ENCODE results near the gene ANG. TPM values are rescaled to one million over a fixed set of nuclear protein-coding genes. Genes with fewer than 3 reads are reported as not detected.
"Not testable (repeated sequence)": the region's sequence is repeated elsewhere in the genome, so short reads cannot be mapped to it uniquely, and the experiment has no call there.

ANG gene
- total RNA-seq, 1 donor from 2014 or later = 4.0 TPM

DNA sequence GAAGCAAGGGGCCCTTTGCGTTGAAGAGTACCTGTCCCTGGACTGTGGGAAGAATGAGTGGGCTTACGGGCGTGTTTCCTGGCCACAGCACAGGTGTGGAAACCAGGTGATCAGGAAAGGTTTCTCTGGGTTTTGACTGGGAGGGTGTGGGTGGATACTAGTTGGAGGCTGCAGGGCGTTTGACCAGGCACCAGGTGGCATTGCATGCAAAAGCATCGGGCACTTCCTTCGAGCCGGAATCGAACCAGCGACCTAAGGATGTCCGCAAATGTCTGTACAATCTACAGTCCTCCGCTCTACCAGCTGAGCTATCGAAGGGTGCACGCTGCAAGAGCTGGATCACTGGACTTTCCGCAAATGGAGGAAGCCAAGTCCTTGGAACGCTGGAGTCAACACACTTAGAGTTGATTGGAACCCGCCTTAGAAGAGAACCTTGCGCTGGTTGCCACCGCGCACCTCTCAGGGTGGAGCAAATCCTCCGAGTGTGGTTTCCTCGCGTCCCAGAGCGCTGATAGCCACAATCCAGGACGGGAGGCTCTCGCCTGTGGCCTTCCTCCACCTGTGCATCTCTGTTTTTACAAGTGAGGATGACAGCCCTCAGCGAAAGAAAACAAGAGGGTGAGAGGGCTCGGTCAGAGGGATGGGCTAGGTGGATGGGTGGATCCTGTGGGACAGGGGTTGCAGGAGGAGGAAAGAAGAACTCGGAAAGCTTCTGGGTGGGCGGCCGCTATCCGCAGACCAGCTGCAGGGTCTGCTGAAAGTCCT, 25.4 kb upstream of the ANG start:
- Histone ChIP-seq H4K20me1 (ENCODE audit: insufficient read depth, low read length) (no peaks in the 10 kb centered on the region), H3K27ac (ENCODE audit: low read depth, low read length) (no peak overlapping the region), H3K79me2 (ENCODE audit: insufficient read depth, low read length) (no peaks in the 10 kb centered on the region), H3K4me1 (ENCODE audit: insufficient read depth, low read length) (no peaks in the 10 kb centered on the region), H2AFZ (ENCODE audit: low read depth, low read length) (peak overlapping the region; percentile 55), H3K9ac (ENCODE audit: low read length) (no peak overlapping the region), H3K4me2 (ENCODE audit: low read length) (peak overlapping the region; percentile 50), H3K27me3 (ENCODE audit: insufficient read depth, low read length) (peaks cover 16% of the 10 kb centered on the region), H3K9me3 (ENCODE audit: insufficient read depth, low read depth, low read length) (no peaks in the 10 kb centered on the region), H3K36me3 (ENCODE audit: insufficient read depth, low read length) (no peaks in the 10 kb centered on the region), H3K4me3 (ENCODE audit: insufficient read depth, low read depth, low read length) (no peak overlapping the region)
- TF ChIP-seq, protein P1, sequence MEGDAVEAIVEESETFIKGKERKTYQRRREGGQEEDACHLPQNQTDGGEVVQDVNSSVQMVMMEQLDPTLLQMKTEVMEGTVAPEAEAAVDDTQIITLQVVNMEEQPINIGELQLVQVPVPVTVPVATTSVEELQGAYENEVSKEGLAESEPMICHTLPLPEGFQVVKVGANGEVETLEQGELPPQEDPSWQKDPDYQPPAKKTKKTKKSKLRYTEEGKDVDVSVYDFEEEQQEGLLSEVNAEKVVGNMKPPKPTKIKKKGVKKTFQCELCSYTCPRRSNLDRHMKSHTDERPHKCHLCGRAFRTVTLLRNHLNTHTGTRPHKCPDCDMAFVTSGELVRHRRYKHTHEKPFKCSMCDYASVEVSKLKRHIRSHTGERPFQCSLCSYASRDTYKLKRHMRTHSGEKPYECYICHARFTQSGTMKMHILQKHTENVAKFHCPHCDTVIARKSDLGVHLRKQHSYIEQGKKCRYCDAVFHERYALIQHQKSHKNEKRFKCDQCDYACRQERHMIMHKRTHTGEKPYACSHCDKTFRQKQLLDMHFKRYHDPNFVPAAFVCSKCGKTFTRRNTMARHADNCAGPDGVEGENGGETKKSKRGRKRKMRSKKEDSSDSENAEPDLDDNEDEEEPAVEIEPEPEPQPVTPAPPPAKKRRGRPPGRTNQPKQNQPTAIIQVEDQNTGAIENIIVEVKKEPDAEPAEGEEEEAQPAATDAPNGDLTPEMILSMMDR (IDR thresholded peaks at IDR 0.05; ENCODE audit: insufficient read depth, low read depth, low read length) = no peak
- no peak for TF ChIP-seq EZH2 (IDR thresholded peaks at IDR 0.05; ENCODE audit: insufficient read depth, low read length)
- Mint-ChIP-seq H3K27me3 (ENCODE audit: low read depth, unreplicated experiment) (peaks cover 76% of the 10 kb centered on the region), H3K27ac (ENCODE audit: unreplicated experiment) (no peak overlapping the region), H3K4me1 (ENCODE audit: low read depth, unreplicated experiment) (no peaks in the 10 kb centered on the region), H3K36me3 (ENCODE audit: low read depth, unreplicated experiment) (no peaks in the 10 kb centered on the region), H3K9me3 (ENCODE audit: unreplicated experiment) (peaks cover 5% of the 10 kb centered on the region), H3K4me3 (ENCODE audit: unreplicated experiment) (peak overlapping the region; percentile 79)
- DNase-seq (ENCODE audit: low read depth) (peak; percentile 6), FAIRE-seq (no peak)

DNA sequence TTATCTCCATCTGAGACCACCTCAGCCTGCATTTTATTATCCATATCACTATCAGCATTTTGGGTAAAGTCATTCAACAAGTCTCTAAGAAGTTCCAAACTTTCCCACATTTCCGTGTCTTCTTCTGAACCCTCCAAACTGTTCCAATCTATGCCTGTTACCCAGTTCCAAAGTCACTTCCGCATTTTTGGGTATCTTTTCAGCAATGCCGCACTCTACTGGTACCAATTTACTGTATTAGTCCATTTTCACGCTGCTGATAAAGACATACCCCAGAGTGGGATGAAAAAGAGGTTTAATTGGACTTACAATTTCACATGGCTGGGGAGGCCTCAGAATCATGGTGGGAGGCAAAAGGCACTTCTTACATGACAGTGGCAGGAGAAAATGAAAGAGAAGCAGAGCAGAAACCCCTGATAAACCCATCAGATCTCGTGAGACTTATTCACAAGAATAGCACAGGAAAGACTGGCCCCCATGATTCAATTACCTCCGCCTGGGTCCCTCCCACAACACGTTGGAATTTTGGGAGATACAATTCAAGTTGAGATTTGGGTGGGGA, 22.1 kb upstream of the ANG start:
- not testable (repeated sequence) for H2AFZ ChIP-seq (ENCODE audit: low read depth, low read length); H3K36me3 ChIP-seq (ENCODE audit: insufficient read depth, low read length); H3K9me3 ChIP-seq (ENCODE audit: insufficient read depth, low read depth, low read length); H3K9me3 Mint-ChIP-seq (ENCODE audit: unreplicated experiment); H3K4me3 Mint-ChIP-seq (ENCODE audit: unreplicated experiment); FAIRE-seq; H3K4me1 Mint-ChIP-seq (ENCODE audit: low read depth, unreplicated experiment); H3K27ac ChIP-seq (ENCODE audit: low read depth, low read length); H3K79me2 ChIP-seq (ENCODE audit: insufficient read depth, low read length); H3K4me1 ChIP-seq (ENCODE audit: insufficient read depth, low read length); H4K20me1 ChIP-seq (ENCODE audit: insufficient read depth, low read length); H3K4me2 ChIP-seq (ENCODE audit: low read length); H3K36me3 Mint-ChIP-seq (ENCODE audit: low read depth, unreplicated experiment); H3K27ac Mint-ChIP-seq (ENCODE audit: unreplicated experiment); DNase-seq (ENCODE audit: low read depth); H3K9ac ChIP-seq (ENCODE audit: low read length); H3K4me3 ChIP-seq (ENCODE audit: insufficient read depth, low read depth, low read length)
- H3K27me3 Mint-ChIP-seq (ENCODE audit: low read depth, unreplicated experiment) = peaks cover 55% of the 10 kb centered on the region
- peaks cover 12% of the 10 kb centered on the region for H3K27me3 ChIP-seq (ENCODE audit: insufficient read depth, low read length)

GRCh38 chr14:20667957-20668356, 20.6 kb upstream of the ANG start:
- Mint-ChIP-seq H3K27me3 (ENCODE audit: low read depth, unreplicated experiment) (peaks cover 41% of the 10 kb centered on the region), H3K4me1 (ENCODE audit: low read depth, unreplicated experiment) (no peaks in the 10 kb centered on the region), H3K4me3 (ENCODE audit: unreplicated experiment) (no peak overlapping the region), H3K36me3 (ENCODE audit: low read depth, unreplicated experiment) (no peaks in the 10 kb centered on the region), H3K27ac (ENCODE audit: unreplicated experiment) (no peak overlapping the region), H3K9me3 (ENCODE audit: unreplicated experiment) (peaks cover 5% of the 10 kb centered on the region)
- Histone ChIP-seq H3K4me1 (ENCODE audit: insufficient read depth, low read length) (no peaks in the 10 kb centered on the region), H3K9ac (ENCODE audit: low read length) (no peak overlapping the region), H3K9me3 (ENCODE audit: insufficient read depth, low read depth, low read length) (no peaks in the 10 kb centered on the region), H2AFZ (ENCODE audit: low read depth, low read length) (no peak overlapping the region), H3K4me2 (ENCODE audit: low read length) (no peak overlapping the region), H4K20me1 (ENCODE audit: insufficient read depth, low read length) (no peaks in the 10 kb centered on the region), H3K4me3 (ENCODE audit: insufficient read depth, low read depth, low read length) (no peak overlapping the region), H3K36me3 (ENCODE audit: insufficient read depth, low read length) (no peaks in the 10 kb centered on the region), H3K27me3 (ENCODE audit: insufficient read depth, low read length) (peaks cover 5% of the 10 kb centered on the region), H3K27ac (ENCODE audit: low read depth, low read length) (no peak overlapping the region), H3K79me2 (ENCODE audit: insufficient read depth, low read length) (no peaks in the 10 kb centered on the region)
- FAIRE-seq = no peak
- TF ChIP-seq, protein P1 (IDR thresholded peaks at IDR 0.05; ENCODE audit: insufficient read depth, low read depth, low read length) = no peak
- no peak for TF ChIP-seq EZH2 (IDR thresholded peaks at IDR 0.05; ENCODE audit: insufficient read depth, low read length)
- no peak for DNase-seq (ENCODE audit: low read depth)
